Endothelial cell of umbilical vein (primary cell): ENCODE results near the gene SETBP1.

Source experiments
- GATA2 ChIP-seq: IDR thresholded peaks from 2 replicates; pipeline ENCODE4 v1.7.0; 2011; ENCODE audit warnings: low read depth, mild to moderate bottlenecking, moderate library complexity, mixed read lengths, low read length; ENCODE audit not compliant: insufficient read length, insufficient read depth
- MYC ChIP-seq: IDR thresholded peaks from one replicate; pipeline ENCODE4 v1.6.1; 2011; ENCODE audit warnings: mild to moderate bottlenecking, low read depth, low read length
- POLR2A ChIP-seq: IDR thresholded peaks from 2 replicates; pipeline ENCODE4 v1.6.1; 2012; ENCODE audit warnings: low read depth, mild to moderate bottlenecking, control low read depth, low read length
- TF ChIP-seq, protein P1 (sequence below), 2 donors: IDR thresholded peaks; 1 replicate in 1 of 2; 2 replicates in 1 of 2; pipeline ENCODE4 v1.5.1; 2011; ENCODE audit warnings: low read length in 2 of 2, mild to moderate bottlenecking in 2 of 2, moderate library complexity in 2 of 2, control low read depth in 1 of 2, inconsistent platforms in 1 of 2, low read depth in 1 of 2; ENCODE audit not compliant: insufficient read depth in 1 of 2; ENCODE audit errors: extremely low read depth in 1 of 2

DNA sequence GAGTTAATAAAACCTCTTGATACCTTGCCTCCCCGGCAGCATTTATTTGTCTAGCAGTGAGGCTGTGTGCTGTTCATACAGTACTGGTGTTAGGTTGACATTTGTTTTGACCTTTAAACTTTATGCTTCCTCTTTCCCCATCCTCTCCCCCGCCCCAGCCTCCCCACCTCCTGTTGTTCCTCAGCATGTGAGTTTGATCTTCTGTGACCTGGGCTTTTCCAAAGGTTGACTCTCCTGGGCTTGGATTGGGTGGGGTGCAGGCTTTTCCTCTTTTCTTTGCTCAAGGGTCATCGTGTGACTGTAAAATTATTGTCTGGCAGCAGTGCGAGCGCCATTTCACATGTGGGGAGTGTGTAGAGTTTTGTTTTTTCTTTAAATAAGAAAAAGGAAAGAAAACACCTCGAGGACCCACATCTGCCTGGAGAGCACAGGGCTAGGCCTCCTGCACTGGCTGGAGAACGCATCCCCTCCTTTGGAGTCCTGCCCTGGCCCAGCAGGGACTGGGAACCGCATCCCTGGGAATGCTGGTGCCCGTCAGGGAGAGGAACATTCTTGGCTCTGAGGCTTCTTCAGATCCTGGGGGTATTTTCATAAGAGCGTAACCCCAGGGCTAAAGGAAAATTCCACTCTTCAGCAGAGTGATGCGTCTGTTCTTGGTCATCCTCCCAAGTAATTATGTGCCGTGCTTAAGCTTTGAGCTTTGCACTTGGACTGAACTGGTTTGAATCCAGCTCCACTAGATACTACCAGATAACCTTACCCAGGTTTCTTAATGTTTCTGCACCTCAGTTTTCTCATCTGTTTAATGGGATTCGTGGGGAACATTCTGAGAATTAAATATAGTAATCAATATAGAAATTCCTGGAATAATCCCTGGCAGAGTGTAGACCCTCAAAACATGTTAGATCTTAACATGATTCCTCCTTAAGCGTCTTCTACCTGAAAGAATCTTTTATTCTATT is 91.5 kb downstream of the SETBP1 start:
- TF ChIP-seq POLR2A (no peak), GATA2 (no peak), MYC (no peak)
- TF ChIP-seq, protein P1, sequence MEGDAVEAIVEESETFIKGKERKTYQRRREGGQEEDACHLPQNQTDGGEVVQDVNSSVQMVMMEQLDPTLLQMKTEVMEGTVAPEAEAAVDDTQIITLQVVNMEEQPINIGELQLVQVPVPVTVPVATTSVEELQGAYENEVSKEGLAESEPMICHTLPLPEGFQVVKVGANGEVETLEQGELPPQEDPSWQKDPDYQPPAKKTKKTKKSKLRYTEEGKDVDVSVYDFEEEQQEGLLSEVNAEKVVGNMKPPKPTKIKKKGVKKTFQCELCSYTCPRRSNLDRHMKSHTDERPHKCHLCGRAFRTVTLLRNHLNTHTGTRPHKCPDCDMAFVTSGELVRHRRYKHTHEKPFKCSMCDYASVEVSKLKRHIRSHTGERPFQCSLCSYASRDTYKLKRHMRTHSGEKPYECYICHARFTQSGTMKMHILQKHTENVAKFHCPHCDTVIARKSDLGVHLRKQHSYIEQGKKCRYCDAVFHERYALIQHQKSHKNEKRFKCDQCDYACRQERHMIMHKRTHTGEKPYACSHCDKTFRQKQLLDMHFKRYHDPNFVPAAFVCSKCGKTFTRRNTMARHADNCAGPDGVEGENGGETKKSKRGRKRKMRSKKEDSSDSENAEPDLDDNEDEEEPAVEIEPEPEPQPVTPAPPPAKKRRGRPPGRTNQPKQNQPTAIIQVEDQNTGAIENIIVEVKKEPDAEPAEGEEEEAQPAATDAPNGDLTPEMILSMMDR (IDR thresholded peaks at IDR 0.05; ENCODE audit: extremely low read depth in 1 of 2, insufficient read depth in 1 of 2, low read depth in 1 of 2, low read length in 2 of 2): no peak
